HL-60 (cell line): ENCODE data around the gene PIP5K1C.
A peak's percentile ranks its signal among the peaks of the same experiment; 100 is the strongest.
"Not testable (repeated sequence)": the region's sequence is repeated elsewhere in the genome, so short reads cannot be mapped to it uniquely, and the experiment has no call there.

Source experiments
- DNase-seq, 2 experiments: peaks; one replicate each; pipeline ENCODE4 v3.0.0-alpha.2; 2010 to 2020; ENCODE audit warnings: low read depth in 1 of 2, low spot score in 1 of 2
- H3K27ac ChIP-seq: fragments of 250-450 bp; sonication (Bioruptor Pico); replicated peaks from 2 replicates; pipeline ENCODE4 v1.5.1; 2020; ENCODE audit warnings: mild to moderate bottlenecking, moderate library complexity
- H3K27me3 ChIP-seq: fragments of 250-450 bp; sonication (Bioruptor Pico); 2 replicates; pipeline ENCODE4 v1.5.1; 2021; ENCODE audit warnings: mild to moderate bottlenecking, moderate library complexity; ENCODE audit not compliant: insufficient read depth, poor library complexity, severe bottlenecking
- H3K4me3 ChIP-seq: replicated peaks from 2 replicates; pipeline ENCODE4 v1.5.1; 2011; ENCODE audit warnings: mild to moderate bottlenecking, control low read depth, low read length; ENCODE audit not compliant: insufficient read depth
- CTCF ChIP-seq: IDR thresholded peaks from one replicate; pipeline ENCODE4 v1.5.1; 2011; ENCODE audit warnings: low read length, control low read depth, inconsistent platforms; ENCODE audit not compliant: insufficient read depth
- GABPA ChIP-seq: IDR thresholded peaks from 2 replicates; pipeline ENCODE4 v1.6.1; 2012; ENCODE audit warnings: low read depth
- POLR2AphosphoS5 ChIP-seq: IDR thresholded peaks from 2 replicates; pipeline ENCODE4 v1.6.1; 2012; ENCODE audit warnings: low read depth
- REST ChIP-seq: IDR thresholded peaks from 2 replicates; pipeline ENCODE4 v1.6.1; 2012; ENCODE audit warnings: low read depth; ENCODE audit not compliant: insufficient replicate concordance
- SPI1 ChIP-seq: IDR thresholded peaks from 2 replicates; pipeline ENCODE4 v1.6.1; 2012; ENCODE audit warnings: low read depth, mild to moderate bottlenecking, borderline replicate concordance

PIP5K1C gene

GRCh38 chr19:3667766-3668165 lies 32.5 kb downstream of the PIP5K1C start:
- no peak overlapping the region for H3K4me3 ChIP-seq
- no peak overlapping the region for H3K27ac ChIP-seq
- H3K27me3 ChIP-seq, result no peaks in the 10 kb centered on the region
- TF ChIP-seq CTCF (no peak), POLR2AphosphoS5 (no peak), GABPA (no peak), REST (no peak), SPI1 (no peak)
- no peak for DNase-seq

GRCh38 chr19:3667037-3667638 lies 33.1 kb downstream of the PIP5K1C start:
- no peak overlapping the region for H3K4me3 ChIP-seq
- H3K27ac ChIP-seq, result no peak overlapping the region
- H3K27me3 ChIP-seq, result no peaks in the 10 kb centered on the region
- DNase-seq, result no peak
- no peak for TF ChIP-seq REST
- TF ChIP-seq CTCF, result no peak
- no peak for TF ChIP-seq SPI1
- TF ChIP-seq GABPA, result no peak
- no peak for TF ChIP-seq POLR2AphosphoS5

- H3K4me3 ChIP-seq, H3K27ac ChIP-seq, H3K27me3 ChIP-seq, DNase-seq: not testable (repeated sequence)
Observed at GRCh38 chr19:3666545-3666856, 33.8 kb downstream of the PIP5K1C start.

GRCh38 chr19:3665681-3666544 lies 34.4 kb downstream of the PIP5K1C start:
- Histone ChIP-seq H3K27ac (no peak overlapping the region), H3K27me3 (no peaks in the 10 kb centered on the region), H3K4me3 (no peak overlapping the region)
- peak in 1 of 2 experiments; percentile 51 for DNase-seq
- peak; percentile 71 for TF ChIP-seq CTCF
- TF ChIP-seq REST, result no peak
- TF ChIP-seq POLR2AphosphoS5, result no peak
- TF ChIP-seq SPI1, result no peak
- no peak for TF ChIP-seq GABPA
